Measurements from ENCODE around the gene SPDYE2B. TPM values are rescaled to one million over a fixed set of nuclear protein-coding genes. Genes with fewer than 3 reads are reported as not detected.
"Not testable (repeated sequence)": the region's sequence is repeated elsewhere in the genome, so short reads cannot be mapped to it uniquely, and the experiment has no call there.

The SPDYE2B gene, protein sequence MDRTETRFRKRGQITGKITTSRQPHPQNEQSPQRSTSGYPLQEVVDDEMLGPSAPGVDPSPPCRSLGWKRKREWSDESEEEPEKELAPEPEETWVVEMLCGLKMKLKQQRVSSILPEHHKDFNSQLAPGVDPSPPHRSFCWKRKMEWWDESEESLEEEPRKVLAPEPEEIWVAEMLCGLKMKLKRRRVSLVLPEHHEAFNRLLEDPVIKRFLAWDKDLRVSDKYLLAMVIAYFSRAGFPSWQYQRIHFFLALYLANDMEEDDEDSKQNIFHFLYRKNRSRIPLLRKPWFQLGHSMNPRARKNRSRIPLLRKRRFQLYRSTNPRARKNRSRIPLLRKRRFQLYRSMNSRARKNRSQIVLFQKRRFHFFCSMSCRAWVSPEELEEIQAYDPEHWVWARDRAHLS
- total RNA-seq (2014; rRNA removed; shearing (Covaris generic)): not detected in 2 replicates

DNA sequence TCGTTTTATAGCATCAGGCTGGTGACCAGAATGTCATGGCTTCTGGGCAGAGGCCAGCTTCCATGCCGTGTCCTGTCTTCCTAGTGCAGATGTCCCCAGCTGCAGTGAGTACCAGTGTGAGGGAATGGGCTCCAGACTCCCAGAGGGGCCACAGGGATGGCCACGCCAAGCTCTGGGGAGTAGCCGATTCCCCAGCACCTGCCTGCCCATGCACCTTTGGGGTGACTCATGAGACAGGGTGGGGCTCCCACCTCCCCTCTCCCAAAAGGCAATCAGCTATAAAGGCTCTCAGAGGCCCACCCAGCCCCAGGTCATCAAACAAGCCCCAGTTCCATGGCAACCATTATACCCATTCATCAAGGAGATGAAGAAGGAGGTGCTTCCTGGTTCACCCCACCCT, at the start of gene SPDYE2B:
SPDYE2B (plus strand) TSS at position 396 of the 400 bp plus-strand sequence. CDS start 2,030 bp downstream, outside the sequence.
- DNase-seq (ENCODE audit: low read depth): not testable (repeated sequence)

DNA sequence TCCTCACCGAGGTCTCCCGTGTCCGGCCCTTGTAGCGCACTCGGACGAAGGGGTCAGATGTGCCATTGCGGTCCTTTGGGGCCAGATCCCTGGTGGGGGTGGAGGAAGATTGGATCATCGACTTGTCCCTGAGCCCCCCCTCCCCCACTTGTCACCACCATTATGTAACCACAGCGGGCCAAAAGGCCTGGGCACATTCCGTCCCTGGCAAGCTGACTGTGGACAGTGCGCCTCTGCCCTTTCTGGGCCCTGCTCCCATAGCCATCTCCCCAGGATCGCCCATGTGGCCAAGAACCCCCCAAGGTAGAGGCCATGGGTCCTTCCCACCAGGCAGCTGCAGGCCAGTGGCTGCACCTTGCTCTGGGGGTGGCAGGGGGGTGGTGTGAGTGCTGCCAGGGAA, 47.8 kb upstream of the SPDYE2B start:
- DNase-seq (ENCODE audit: low read depth): not testable (repeated sequence)

DNA sequence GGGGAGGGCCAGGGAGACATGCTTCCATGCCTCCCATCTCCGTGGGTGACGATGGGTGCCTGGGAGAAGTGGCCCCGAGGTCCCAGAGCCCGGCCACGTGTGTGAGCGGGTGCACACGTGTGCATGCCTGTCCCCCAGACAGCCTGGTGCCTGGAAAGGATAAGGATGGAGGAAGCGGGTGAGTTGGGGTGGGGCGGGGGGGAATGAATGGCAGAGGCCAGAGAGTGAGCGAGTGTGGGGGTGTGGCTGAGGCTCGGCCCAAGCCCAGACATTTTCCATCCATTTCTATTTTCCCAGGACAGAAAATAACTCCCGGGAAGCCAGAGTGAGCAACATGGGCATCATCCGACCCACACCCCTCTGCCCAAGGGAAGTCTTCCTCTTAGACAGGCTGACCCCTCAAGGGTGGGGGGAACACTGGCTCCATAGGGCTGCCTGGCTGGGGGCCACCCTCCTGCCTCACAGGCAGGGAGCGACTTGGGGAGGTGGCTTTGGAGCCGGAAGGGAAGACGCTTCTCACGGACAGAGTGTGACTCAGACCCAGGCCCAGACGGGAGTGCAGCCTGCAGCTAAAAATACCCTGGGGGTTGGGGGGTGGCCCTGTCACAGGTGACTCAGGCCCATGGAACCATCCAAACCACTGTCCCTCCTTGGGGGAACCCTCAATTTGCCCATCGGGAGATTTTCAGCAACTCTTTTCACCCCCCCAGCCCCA, 45.5 kb upstream of the SPDYE2B start:
- not testable (repeated sequence) for DNase-seq (ENCODE audit: low read depth)

DNA sequence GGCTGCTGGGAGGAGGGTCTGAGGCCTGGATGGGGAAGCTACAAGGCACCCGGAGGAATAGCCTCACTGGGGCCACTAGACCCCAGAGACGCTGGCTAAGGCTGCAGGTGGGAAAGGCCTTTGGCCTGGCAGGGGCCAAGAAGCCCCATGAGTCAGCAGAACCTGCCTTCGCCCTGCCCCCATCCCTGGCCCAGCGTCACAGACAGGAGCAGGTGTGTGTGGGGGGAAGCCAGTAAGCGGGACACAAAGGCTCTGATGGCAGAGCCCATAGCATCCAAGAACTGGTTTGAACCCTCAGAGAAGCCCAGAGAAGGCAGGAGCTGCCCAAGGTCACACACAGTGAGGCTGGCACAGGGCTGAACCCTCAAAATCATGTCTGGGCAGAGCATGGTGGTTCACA, 43.3 kb upstream of the SPDYE2B start:
- not testable (repeated sequence) for DNase-seq (ENCODE audit: low read depth)

DNA sequence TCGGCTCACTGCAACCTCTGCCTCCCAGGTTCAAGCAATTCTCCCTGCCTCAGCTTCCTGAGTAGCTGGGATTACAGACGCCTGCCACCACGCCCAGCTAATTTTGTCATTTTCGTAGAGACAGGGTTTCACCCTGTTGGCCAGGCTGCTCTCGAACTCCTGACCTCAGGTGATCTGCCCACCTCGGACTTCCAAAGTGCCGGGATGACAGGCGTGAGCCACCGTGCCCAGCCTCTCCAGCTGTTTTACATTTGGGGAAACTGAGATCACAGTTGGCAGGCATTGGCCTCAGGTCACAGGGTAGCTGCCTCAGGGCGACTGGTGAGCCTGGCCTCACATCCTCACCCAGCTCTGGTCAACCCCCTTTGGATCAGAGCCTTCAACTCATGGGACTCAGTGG, 40.4 kb upstream of the SPDYE2B start:
- DNase-seq (ENCODE audit: low read depth): not testable (repeated sequence)

DNA sequence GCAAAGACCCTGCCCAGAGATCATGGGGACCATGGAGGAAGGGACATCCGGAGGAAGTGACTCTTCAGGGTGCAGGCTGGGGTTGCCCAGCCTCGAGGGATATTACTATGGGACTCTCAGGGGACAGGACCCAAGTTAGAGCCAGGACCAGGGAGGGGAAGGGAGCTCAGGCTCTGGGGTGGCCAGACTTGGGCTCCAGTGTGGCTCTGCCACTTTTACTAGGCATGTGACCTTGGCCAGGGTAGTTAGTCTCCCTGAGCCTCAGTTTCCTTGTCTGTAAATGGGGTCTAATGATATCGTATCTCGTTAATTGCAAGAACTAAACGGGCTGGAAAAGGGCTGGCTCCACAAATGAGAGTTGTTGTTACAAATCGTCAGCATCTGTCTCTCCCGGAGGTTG, 39.7 kb upstream of the SPDYE2B start:
- DNase-seq (ENCODE audit: low read depth): not testable (repeated sequence)

DNA sequence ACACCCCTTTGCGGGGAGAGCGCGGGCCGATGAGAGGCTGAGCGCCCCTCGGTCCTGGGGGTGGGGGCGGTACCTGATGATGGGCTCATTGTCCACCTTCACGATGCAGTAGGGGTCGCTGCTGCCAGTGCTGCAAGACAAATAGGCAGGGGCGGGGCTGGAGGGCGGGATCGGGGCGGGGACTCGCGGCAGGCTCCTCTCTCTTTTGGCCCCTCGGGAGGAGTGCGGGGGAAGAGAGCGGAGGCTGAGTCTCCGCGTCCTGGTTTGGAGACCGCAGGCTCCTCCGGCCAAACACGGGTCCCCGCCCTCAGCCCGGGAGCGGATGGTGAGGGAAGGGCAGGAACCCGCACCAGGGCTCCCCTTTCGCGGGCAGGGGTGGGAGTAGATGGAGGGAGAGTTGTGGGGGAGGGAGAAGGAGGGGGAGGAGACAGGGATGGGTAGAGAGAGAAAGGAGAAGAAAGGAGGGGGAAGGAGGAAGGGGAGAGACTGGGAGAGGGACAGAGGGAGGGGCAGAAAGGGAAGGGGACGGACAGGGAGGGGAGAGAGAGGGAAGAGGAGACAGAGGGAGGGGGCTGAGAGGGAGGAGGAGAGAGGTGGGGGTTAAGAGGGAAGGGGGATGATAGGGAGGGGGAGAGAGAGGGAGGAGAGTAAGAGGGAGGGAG, 39.0 kb upstream of the SPDYE2B start:
- not testable (repeated sequence) for DNase-seq (ENCODE audit: low read depth)

DNA sequence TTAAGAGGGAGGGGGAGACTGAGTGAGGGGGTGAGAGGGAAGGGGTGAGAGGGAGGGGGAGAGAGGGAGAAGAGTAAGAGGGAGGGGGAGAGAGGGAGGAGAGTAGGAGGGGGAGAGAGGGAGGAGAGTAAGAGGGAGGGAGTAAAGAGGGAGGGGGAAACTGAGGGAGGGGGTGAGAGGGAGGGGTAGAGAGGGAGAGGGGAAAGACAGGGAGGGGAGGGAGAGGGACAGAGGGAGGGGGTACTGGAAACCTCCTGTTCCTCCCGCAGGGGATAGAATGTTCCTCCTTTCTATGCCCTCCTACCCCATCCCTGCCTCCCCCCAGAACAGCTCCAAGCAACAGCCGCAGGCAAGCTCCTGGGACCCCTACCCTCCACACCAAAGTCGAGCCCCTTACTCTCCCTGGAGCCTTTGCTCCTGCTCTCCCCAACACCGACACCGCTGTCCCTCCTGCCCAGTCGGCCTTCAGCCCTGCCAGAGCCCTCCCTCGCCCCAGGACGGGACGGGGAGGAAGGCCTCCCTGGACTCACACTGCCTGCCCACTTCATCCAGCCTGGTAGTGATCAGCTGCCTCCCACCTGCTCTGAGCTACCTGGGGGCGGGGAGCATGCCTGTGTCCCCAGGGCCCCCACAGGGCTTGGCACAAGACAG, 38.3 kb upstream of the SPDYE2B start:
- DNase-seq (ENCODE audit: low read depth): not testable (repeated sequence)

DNA sequence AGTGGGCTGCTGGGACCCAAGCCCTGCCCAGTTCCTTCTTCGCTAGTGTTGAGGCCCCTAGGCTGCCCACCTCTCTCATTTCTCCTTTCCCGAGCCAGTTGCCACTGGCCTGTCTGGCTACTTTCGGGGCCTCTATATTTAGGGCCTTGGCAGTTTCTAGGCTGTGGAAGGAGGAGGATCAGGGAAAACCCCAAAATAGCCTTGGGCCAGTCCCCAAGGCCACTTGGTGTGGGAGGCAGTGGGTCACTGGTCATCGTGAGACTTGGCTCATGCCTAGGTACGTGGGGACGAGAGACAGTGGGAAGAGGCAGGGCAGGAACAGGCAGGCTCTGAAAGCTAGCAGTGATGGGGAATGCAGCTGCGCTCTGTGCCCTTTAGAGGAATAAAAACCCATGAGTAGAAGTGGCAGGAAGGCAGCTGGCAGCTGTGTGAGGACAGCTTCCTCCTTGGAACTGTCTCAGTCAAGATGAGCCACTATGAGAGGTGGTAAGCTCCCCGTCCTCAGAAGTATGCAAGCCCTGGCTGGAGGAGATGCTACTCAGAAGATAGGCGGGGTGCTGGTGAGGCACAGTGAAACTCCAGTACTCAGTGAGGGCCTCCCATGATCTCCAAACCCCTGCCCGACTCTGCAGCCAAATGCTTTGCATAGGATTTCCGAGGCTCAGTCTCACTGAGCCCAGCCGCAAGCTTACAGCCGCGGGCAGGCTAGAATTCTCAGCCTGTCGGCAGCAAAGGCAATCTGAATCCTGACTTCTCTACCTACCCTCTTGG, 36.4 kb upstream of the SPDYE2B start:
- not testable (repeated sequence) for DNase-seq (ENCODE audit: low read depth)

DNA sequence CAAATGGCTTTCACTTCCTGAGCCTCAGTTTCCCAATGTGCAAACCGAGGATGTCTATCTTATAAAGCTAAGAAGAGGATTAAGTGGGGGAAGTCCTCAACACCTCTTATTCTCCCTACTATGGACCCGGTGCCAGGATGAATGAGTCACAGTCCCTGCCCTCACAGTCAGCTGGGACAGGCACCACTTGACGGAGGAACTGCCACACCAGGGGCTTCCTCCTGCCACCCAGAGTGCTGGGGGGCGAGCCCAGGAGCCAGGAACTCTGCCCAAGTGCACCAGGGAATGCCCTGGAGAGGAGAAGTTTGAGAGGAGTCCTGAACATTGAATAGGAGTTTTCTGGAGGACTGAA, 35.8 kb upstream of the SPDYE2B start:
- DNase-seq (ENCODE audit: low read depth): not testable (repeated sequence)

DNA sequence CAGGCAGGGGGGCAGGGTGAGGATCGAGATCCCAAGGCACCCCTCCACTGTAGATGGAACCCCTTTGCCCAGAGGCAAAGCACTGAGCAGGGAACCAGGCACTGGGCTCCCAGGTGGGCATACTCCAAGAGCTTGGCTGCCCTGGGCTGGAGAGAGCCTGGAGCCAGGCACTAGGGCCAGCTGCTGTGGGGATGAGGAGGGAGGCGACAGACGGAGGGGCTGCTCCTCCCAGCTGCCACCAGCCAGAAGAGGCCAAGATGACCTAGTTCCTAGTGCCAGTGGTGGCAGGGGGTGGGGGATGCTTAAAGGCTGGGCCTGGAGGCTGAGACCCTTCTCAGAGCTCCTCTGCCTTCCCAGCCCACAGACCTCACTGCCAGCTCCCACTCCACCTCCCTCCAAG, 35.2 kb upstream of the SPDYE2B start:
- DNase-seq (ENCODE audit: low read depth): not testable (repeated sequence)

DNA sequence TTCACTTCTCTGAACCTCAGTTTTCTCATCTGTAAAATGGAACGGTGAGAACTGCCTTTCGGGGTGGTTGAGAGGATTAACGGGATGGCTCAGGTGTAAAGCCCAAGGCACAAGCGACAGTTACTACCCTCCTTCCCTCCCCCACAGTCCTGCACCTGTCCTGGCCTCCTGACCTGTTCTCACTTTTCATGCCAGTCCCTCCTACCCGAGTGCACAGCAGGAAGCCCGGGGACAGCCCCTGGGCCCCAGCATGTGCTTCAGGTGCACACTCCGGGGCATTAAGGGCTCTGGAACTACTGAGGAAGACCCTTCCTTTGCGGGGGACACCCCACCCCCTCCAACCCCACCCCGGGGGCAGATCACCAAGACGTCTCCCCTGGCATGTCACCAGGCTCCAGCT, 34.2 kb upstream of the SPDYE2B start:
- not testable (repeated sequence) for DNase-seq (ENCODE audit: low read depth)

DNA sequence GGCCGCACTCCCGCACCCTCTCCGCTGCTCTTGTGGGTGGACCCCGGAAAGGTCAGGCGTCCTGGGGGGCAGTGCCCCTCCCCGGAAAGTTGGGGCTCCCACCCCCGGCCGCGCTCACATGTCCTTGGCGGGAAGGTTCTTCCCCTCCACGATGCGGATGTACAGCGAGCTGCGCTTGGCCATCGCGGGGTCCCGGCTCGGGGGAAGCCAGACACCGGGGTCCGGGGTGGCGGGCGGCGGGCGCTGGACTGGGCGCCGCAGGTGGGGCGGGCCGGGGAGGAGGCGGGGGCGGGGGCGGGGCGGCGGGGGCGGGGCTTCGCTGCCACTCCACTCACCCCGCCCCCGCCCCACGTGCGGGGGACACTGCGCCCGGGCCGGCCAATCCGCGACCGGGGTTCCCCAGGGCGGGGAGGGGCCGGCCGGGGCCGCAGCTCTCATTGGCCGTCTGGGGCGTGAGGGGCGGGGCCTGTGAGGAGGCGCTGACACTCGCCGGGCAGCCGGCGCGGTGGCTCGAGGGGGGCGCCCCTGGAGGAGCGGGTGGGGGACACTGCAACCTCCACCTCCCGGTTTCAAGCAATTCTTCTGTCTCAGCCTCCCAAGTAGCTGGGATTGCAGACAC, 33.5 kb upstream of the SPDYE2B start, which contains the start of gene RASA4:
RASA4 (minus strand) TSS at position 250 of the 619 bp plus-strand sequence; CDS start at position 183, 67 bp downstream.
- not testable (repeated sequence) for DNase-seq (ENCODE audit: low read depth)

DNA sequence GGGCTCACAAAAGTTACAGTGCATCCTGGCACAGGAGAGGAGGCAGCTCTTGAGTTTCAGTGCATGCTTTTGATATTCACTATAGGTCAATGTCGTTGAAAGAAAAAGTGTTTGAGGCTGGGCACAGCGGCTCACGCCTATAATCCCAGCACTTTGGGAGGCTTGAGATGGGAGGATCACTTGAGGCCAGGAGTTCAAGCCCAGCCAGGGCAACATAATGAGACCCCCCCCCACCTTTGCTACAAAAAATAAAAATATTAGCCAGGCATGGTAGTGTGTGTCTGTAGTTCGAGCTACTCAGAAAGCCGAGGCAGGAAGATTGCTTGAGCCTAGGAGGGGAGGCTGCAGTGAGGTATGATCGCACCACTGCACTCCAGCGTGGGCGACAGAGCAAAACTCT, 32.0 kb upstream of the SPDYE2B start:
- DNase-seq (ENCODE audit: low read depth): not testable (repeated sequence)

DNA sequence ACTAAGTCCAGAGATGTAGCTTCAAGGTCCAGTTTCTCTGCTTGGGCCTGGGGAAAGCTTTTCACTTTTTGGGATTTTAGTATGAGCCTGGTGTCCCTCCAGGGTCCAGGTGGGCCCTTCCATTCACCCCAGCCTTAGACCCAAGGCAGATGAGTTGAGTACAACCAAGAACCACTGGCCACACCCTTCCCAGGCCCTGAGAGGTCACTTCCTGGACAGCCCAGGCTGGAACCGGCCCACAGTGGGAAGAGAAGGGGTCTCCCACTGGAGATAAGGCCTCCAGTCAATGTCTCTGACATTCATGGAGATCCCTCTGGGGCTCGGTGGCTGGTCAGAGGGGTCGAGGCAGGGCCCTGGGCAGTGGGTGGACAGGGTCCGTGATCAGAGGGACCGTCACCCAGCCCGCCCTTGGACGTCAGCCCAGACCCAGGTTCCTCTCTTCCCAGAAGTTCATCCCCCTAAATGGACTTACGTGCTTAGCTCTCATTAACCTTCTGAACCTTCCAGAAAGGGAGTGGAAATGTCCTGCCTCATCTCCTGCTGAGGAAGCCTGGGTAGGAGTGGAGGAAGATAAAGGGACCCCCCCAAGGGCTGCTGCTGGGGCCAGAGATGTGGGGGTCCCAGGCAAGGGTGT, 22.7 kb upstream of the SPDYE2B start:
- not testable (repeated sequence) for DNase-seq (ENCODE audit: low read depth)

DNA sequence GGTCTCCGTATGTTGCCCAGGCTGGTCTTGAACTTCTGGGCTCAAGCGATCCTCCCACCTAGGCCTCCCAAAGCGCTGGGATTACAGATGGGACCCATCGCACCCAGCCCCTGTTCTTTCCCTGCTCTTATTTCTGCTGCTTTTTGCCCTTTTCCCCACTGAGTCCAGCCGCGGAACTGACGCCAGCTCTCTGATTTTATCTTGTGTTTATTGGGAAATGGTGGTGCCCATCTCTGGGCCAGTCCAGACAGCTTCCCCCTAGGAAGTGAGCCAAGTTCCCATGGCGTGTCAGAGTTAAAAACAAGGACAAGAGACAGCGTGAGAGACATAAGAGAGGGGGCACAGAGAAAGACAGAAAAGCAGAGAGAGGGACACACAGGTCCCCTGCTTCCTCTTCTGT, 19.5 kb upstream of the SPDYE2B start:
- DNase-seq (ENCODE audit: low read depth): not testable (repeated sequence)

DNA sequence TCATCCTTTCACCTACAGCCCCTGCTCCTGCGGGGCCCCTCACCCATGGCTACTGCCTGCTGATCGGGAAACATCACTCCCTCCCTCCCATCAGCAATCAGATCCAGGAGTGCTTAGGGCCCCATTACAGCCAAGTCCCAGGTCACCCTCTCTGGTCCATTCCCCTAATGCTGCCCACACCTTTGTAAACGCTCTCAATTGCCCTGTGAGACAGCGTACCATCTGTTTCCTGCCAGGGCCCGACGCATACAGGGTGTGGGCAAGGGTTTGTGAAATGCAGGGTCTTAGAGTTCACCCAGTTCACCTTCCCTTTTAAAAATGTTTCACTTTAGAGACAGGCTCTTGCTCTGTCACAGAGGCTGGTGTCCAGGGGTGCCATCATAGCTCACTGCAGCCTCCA, 15.8 kb upstream of the SPDYE2B start:
- DNase-seq (ENCODE audit: low read depth): not testable (repeated sequence)

DNA sequence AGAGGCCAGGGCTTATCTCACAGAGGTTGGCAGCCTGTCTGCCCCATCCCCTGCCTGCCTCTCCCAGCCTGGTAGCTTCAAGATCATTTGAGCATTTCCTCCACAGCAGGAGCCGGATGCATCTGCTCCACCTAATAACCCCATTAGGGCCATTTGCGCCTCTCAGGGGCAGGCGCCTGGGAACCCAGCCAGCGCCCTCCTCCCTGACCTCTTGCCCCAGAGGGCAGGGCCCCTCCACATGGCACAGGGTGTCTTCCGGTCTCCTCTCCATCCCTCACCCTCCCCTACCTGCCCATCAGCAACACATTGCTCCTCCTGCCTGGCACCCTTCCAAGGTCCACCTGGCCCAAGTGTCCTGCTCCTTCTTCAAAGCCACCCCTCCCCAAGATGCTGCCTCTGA, 14.8 kb upstream of the SPDYE2B start:
- DNase-seq (ENCODE audit: low read depth): not testable (repeated sequence)

DNA sequence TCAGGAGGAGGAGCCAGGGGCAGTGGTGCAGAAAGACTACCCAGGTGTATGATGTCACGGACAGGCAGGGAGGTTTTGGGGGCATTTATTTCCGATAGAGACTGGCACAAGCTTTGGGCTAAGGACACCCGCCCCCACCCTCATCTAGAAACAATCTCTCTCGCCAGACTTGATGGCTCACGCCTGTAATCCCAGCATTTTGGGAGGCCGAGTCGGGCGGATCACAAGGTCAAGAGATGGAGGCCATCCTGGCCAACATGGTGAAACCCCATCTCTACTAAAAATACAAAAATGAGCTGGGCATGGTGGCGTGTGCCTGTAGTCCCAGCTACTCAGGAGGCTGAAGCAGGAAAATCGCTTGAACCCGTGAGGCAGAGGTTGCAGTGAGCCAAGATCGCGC, 13.2 kb upstream of the SPDYE2B start:
- DNase-seq (ENCODE audit: low read depth): not testable (repeated sequence)

DNA sequence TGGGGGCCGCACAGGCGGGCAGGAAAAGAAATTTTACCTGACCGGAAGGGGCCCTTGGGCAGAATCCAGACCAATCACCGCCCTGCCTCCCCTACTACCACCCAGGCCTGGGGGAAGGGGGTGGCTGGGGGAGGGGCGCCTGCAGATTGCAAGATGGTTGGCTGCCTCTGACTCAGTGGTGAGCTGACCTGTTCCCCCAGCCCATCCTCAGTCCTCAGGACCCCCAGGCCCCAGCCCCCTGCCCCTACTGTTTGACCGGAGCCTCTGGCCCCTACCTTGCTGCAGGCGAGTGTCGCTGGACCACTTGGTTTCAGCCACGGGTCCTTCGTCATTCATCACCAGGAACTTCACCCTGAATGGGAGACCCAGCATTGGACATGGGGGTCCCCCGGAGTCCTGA, 11.3 kb upstream of the SPDYE2B start:
- DNase-seq (ENCODE audit: low read depth): not testable (repeated sequence)

Data from M059J (cell line).